ENCODE measurements around the gene SPP1.
"Not testable (repeated sequence)": the region's sequence is repeated elsewhere in the genome, so short reads cannot be mapped to it uniquely, and the experiment has no call there.

The SPP1 gene

DNA sequence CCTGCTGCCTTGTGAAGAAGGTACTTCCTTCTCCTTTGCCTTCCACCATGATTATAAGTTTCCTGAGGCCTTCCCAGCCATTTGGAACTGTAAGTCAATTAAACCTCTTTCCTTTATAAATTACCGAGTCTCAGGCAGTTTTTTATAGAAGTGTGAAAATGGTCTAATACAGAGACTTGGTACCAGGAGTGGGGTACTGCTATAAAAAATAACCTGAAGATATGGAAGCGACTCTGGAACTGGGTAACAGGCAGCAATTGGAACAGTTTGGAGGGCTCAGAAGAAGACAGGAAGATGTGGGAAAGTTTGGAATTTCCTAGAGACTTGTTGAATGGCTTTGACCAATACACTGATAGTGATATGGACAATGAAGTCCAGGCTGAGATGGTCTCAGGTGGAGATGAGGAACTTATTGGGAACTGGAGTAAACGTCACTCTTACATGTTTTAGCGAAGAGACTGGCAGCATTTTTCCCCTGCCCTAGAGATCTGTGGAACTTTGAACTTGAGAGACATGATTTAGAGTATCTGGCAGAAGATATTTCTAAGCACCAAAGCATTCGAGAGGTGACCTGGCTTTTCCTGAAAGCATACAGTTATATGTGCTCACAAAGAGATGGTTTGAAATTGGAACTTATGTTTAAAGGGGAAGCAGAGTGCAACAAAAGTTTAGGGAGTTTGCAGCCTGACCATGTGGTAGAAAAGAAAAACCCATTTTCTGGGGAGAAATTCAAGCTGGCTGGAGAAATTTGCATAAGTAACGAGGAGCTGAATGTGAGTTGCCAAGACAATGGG is 50.6 kb downstream of the SPP1 start:
- not testable (repeated sequence) for DNase-seq (ENCODE audit: low read depth in 2 of 2)

DNA sequence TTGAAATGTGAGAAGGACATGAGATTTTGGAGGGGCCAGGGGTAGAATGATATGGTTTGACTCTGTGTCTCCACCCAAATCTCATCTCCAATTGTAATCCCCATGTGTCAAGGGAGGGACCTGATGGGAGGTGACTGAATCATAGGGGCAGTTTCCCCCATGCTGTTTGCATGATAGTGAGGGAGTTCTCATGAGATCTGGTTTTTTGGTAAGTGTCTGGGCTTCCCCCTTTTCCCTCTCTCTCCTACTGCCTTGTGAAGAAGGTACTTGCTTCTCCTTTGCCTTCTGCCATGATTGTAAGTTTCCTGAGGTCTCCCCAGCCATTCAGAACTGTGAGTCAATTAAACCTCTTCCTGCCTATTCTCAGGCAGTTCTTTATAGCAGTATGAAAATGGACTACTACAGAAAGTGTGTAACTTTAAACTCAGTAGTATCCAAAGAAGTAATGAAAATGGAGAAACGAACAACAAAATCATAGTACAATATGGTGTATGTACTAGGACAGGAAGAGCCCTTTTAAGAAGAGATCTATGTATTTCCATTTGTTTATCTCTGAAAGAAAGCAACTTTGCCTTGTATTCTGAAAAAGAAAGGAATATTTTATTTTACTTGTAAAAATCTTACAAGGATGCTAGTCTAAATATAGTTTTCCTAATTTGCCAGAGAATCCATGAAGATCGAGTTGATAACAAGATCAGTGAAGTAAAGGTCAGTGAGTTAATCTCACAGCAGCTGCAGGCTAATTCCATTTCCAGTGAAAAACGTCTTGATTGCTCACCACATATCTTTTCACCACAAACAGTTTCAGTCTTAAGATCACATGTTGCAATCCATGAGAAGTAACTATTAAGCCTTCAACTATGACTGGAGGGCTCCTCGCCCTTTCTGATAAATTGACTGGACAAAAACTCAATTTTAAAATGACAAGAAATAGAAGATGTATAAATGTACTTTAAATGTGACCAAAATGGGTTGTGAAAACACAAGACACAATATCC is 52.4 kb downstream of the SPP1 start:
- no peak for DNase-seq (ENCODE audit: low read depth in 2 of 2)

DNA sequence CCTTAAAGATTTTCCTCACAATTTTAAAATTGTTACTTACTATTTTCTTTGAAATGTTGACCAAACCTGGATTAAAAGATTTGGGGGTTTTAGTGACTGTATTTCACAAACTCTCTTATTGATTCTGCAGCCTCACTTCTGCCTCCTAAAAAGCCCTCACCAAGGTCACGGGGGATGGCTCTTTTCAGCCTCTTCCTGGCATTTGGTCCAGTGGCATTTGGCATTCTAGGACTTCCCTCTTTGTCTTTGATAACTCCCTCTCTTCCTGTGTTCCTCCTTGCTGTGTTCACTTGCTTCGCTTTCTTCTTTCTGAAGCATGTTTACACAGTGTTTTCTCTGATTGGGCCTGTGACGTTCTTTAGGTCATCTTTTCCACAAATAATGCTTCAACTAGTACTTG is 53.4 kb downstream of the SPP1 start:
- DNase-seq (ENCODE audit: low read depth in 2 of 2): no peak

DNA sequence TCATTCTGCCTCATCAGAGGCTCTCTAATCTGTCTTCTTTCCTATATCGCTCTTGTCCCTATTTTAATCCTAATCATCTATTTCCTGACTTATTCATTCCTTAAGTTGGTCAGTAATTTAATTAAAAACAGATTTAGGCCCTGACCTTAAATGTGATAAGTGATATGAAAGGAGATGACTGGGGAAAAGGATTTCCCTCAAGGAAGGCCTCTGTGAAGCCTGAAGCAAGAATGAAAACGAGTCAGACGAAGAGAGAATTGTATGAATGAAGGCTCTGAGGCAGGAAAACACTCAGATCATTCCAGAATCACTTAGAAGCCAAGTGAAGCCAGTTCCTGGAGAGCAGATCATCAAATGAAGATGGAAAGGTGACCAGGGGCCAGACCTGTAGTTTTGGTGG is 54.0 kb downstream of the SPP1 start:
- no peak for DNase-seq (ENCODE audit: low read depth in 2 of 2)

DNA sequence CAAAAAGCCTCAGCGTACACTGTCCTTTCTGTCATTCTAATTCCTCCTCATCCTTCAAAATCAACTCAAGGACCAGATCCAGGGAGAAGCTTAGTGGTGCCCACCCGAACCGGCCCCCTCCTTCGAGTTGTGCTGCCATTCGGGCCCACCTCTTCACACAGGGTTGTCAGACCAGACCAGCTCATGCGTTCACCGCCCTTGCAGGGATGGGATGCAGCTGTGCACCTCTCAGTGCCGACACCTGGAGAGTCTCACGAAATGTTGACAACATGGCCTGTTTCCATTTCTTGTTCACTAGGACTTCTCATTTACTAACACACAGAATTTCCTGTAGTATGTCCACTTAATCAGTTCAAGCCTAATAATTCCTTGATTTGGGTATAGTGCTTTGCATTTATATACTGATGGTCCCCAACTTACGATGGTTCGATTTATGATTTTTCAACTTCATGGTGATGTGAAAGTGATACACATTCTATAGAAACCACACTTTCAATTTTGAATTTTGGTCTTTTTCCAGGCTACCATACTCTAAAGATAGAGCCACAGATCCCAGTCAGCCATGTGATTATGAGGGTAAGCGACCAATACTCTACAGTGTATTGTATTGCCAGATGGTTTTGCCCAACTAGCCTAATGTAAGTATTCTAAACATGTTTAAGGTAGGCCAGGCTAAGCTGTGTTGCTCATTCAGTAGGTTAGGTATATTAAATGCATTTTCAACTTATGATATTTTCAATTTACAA is 55.2 kb downstream of the SPP1 start:
- DNase-seq (ENCODE audit: low read depth in 2 of 2): no peak
